Adrenal gland (tissue), 12 donors: ENCODE data around the gene EWSR1. TPM values are rescaled to one million over a fixed set of nuclear protein-coding genes. Genes with fewer than 3 reads are reported as not detected.
"Not testable (repeated sequence)": the region's sequence is repeated elsewhere in the genome, so short reads cannot be mapped to it uniquely, and the experiment has no call there.

Experiments
- DNase-seq, 7 donors: peaks; one replicate each; pipeline ENCODE4 v3.0.0-alpha.2; 2019 to 2020
- H3K27ac ChIP-seq, 5 donors: fragments of 200-600 bp; sonication (generic) in 4 of 5; 1 replicate in 3 of 5; 2 replicates in 2 of 5; pipeline versions ENCODE4 v1.5.1 to v1.8.0; 2016 to 2020; ENCODE audit warnings: mild to moderate bottlenecking in 1 of 5
- H3K27me3 ChIP-seq: fragments of 200-600 bp; 2 replicates; pipeline ENCODE4 v1.8.0; 2021
- H3K36me3 ChIP-seq, 2 donors: fragments of 200-600 bp; replicated peaks in 1 of 2; 1 replicate in 1 of 2; 2 replicates in 1 of 2; pipeline versions ENCODE4 v1.5.1 to v1.8.0; 2018 to 2022
- H3K4me1 ChIP-seq, 2 donors: fragments of 200-600 bp; replicated peaks in 1 of 2; 1 replicate in 1 of 2; 2 replicates in 1 of 2; pipeline versions ENCODE4 v1.5.1 to v1.8.0; 2018 to 2021
- H3K4me3 ChIP-seq, 4 donors: fragments of 200-600 bp; sonication (generic) in 3 of 4; one replicate each; pipeline ENCODE4 v1.5.1; 2016 to 2018
- H3K9me3 ChIP-seq, 3 donors: fragments of 200-600 bp; sonication (generic) in 1 of 3; replicated peaks in 1 of 3; 1 replicate in 2 of 3; 2 replicates in 1 of 3; pipeline versions ENCODE4 v1.5.1 to v1.8.0; 2016 to 2021
- POLR2A ChIP-seq, 2 donors: fragments of 450-650 bp; IDR thresholded peaks; one replicate each; pipeline ENCODE4 v1.6.1; 2017; ENCODE audit warnings: antibody characterized with exemption in 2 of 2, mild to moderate bottlenecking in 2 of 2, moderate library complexity in 1 of 2
- WGBS, 4 donors: extraction: QIAGEN DNeasy Blood & Tissue Kit in 2 of 4; methylation state at CpG; one replicate each; pipeline versions ENCODE4 v1.1.5 to v1.1.7; 2013 to 2017; 5-methylcytosine and 5-hydroxymethylcytosine counted together
- intact Hi-C, 2 donors: fragments of 100-400 bp; cut with DNase I; formaldehyde crosslinking; loops; one replicate each; pipeline versions ENCODE4 v1.14.1 to v1.15.0; 2022 to 2023
- polyA plus RNA-seq, 3 donors: library from polyadenylated mRNA; stranded (reverse); fragments of 200-250 nt in 2 of 3; fragments of 350-450 nt in 1 of 3; fragmentation: Illumina TruSeq in 1 of 3; extraction: RNeasy Lipid Tissue Mini Kit (QIAGEN cat#74804) in 1 of 3; gene quantifications; one replicate each; pipeline ENCODE4 v1.2.3, GENCODE V29; 2013 to 2014
- total RNA-seq, 9 donors: library from RNA; depleted of rRNA in 4 of 9; stranded (reverse); fragments of >200 nt in 4 of 9; fragments of 120-200 nt in 1 of 9; fragmentation: NEBNext Ultra II Directional in 1 of 9; extraction: Animal tissue kit (Norgen Biotek cat#: 25700) in 1 of 9; gene quantifications; one replicate each; pipeline versions ENCODE4 v1.1.0 to v1.2.4, GENCODE V29; 2013 to 2023
- TF ChIP-seq, protein P1 (sequence below), 6 experiments: fragments of 450-650 bp in 4 of 6; fragments of 200-600 bp in 2 of 6; sonication (generic) in 1 of 6; IDR thresholded peaks; 1 replicate in 5 of 6; 2 replicates in 1 of 6; pipeline versions ENCODE4 v1.5.1 to v1.8.0; 2016 to 2021; ENCODE audit warnings: antibody characterized with exemption in 6 of 6, mild to moderate bottlenecking in 2 of 6, moderate library complexity in 1 of 6
- donor health status: healthy with polysubstance abuse.
- donor health status: Bipolar disorder and iron deficiency.
- donor health status: DM: yes; HTN: yes; CAD: no.
- donor health status: DM: no; HTN: no; CAD: no.
- donor health status: DM: no; HTN: no; CAD: no.
- donor health status: DM: yes; HTN: yes; CAD: no.

EWSR1 gene
- total and polyA plus RNA-seq, 12 donors = 152 to 351 (median 216) TPM

DNA sequence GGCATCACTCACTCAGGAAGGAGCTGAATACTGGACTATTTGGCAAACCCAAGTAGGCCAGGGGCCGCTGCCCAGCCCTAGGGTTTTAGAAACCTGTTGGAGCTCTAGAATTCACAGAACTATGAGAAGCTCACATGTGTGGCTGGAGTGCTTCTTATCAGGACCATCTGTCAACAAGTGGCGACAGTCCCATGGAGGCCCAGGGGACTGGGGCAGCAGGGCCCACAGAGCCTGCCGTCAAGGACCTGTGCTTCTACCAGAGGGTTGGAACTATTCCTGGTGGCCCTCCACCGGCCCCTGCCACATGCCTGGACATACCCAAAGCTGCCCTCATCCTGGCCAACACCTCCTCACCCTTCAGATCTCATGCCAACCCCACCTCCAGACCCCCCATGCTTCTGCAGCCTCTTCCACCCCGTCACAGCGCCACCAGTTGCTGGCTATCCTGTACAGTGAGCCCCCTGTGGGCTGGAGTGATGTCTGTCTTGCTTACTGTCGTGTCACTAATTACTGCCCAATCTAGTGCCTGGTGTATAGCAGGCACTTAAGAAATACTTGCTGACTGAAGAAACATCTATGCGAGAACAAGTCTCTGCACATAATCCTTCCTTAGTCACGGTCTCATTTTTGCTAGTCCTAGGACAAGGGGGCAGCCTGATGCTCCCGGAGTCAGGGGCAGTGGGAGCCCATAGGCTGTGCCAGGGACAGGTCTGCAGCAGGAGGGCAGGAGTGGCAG is 74.7 kb downstream of the EWSR1 start:
- H3K4me1 ChIP-seq = peaks cover 0 to 13% of the 10 kb centered on the region in 2 donors
- intact Hi-C loops = no loop called here
- H3K36me3 ChIP-seq = peaks cover 0 to 81% of the 10 kb centered on the region in 2 donors
- H3K9me3 ChIP-seq = no peaks in the 10 kb centered on the region
- TF ChIP-seq, protein P1, sequence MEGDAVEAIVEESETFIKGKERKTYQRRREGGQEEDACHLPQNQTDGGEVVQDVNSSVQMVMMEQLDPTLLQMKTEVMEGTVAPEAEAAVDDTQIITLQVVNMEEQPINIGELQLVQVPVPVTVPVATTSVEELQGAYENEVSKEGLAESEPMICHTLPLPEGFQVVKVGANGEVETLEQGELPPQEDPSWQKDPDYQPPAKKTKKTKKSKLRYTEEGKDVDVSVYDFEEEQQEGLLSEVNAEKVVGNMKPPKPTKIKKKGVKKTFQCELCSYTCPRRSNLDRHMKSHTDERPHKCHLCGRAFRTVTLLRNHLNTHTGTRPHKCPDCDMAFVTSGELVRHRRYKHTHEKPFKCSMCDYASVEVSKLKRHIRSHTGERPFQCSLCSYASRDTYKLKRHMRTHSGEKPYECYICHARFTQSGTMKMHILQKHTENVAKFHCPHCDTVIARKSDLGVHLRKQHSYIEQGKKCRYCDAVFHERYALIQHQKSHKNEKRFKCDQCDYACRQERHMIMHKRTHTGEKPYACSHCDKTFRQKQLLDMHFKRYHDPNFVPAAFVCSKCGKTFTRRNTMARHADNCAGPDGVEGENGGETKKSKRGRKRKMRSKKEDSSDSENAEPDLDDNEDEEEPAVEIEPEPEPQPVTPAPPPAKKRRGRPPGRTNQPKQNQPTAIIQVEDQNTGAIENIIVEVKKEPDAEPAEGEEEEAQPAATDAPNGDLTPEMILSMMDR (IDR thresholded peaks at IDR 0.05) = no peak
- no peak for TF ChIP-seq POLR2A (IDR thresholded peaks at IDR 0.05)
- H3K4me3 ChIP-seq = no peak overlapping the region
- no peak for DNase-seq
- peak overlapping the region in 1 of 5 donors; percentile 55 for H3K27ac ChIP-seq
- 88 to 95% (median 91%) methylated on average over 10 of the region's 10 CpGs for WGBS, 4 donors
- H3K27me3 ChIP-seq = no peaks in the 10 kb centered on the region

DNA sequence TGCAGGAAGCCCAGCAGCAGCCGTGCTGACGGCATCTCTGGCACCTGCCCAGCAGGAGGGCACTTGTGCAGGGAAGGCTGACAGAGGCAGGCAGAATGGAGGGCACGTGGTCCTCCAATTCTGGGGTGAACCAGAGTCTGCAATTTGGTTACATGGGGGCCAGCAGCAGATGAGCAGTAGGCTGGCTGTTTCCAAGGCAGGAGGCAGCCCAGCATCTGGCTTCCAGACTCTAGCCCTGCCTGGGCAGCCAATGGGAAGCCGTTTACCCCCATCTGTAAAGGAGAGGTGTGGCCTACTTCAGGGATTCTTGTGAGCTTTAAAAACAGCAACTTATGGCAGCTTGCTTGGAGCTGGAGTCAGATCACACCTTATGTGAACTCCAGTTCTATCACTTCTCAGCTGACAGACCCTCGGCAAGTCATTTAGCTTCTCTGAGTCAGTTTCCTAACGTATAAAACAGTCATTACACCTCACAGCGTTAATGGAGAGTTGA is 75.3 kb downstream of the EWSR1 start:
- Histone ChIP-seq H3K36me3 (peaks cover 0 to 81% of the 10 kb centered on the region in 2 donors), H3K4me1 (peaks cover 0 to 13% of the 10 kb centered on the region in 2 donors), H3K27ac (peak overlapping the region in 1 of 5 donors; percentile 55), H3K4me3 (no peak overlapping the region), H3K27me3 (no peaks in the 10 kb centered on the region), H3K9me3 (no peaks in the 10 kb centered on the region)
- DNase-seq = peak in 1 of 7 donors; percentile 82
- intact Hi-C loops = no loop called here
- 67 to 89% (median 71%) methylated on average over 6 to 7 of the region's 7 CpGs for WGBS, 4 donors
- TF ChIP-seq POLR2A (IDR thresholded peaks at IDR 0.05) = no peak
- TF ChIP-seq, protein P1 (IDR thresholded peaks at IDR 0.05) = no peak

DNA sequence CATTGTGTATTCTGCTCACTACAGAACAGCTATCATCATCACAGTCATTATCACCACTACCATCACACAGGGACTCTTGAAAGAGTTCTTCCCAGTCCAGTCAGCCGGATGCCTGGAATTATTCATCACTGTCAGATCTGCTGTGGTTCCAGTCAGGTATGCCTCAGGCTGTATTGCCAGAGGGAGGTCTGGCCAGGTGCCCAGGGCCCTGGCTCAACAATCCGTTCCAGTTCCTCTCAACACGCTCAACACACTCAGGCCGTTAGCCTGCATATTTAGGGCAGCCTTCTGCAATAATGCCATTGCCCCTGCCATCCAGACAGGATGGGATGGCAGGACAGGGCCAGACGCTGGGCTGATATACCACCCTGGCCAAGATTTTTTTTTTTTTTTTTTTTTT is 76.1 kb downstream of the EWSR1 start:
- Histone ChIP-seq H3K4me3 (no peak overlapping the region), H3K27me3 (no peaks in the 10 kb centered on the region), H3K36me3 (peaks cover 0 to 81% of the 10 kb centered on the region in 2 donors), H3K27ac (peak overlapping the region in 1 of 5 donors; percentile 55), H3K4me1 (peaks cover 0 to 13% of the 10 kb centered on the region in 2 donors), H3K9me3 (no peaks in the 10 kb centered on the region)
- WGBS, 4 donors = 26 to 36% (median 33%) methylated on average over 5 of the region's 5 CpGs
- TF ChIP-seq, protein P1 (IDR thresholded peaks at IDR 0.05) = no peak
- no peak for TF ChIP-seq POLR2A (IDR thresholded peaks at IDR 0.05)
- peak; percentile 58 to 91 (median 87) for DNase-seq
- intact Hi-C loops = no loop called here

DNA sequence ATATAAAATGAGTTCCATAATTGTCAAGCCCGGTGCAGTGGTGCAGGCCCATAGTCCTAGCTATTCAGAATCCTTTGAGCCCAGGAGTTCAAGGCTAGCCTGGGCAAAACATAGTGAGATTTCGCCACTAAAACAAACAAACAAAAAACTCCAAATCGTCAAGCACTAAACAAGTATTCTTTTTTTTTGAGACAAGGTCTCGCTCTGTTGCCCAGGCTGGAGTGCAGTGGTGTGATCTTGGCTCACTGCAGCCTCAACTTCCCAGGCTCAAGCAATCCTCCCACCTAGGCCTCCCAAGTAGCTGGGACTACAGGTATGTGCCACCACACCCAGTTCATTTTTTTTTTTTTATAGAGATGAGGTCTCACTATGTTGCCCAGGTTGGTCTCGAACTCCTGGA is 76.8 kb downstream of the EWSR1 start:
- DNase-seq, intact Hi-C loops, H3K9me3 ChIP-seq, H3K4me3 ChIP-seq, H3K27me3 ChIP-seq: not testable (repeated sequence)
- Histone ChIP-seq H3K27ac (peak overlapping the region in 2 of 5 donors; percentile 39 to 55), H3K36me3 (peaks cover 0 to 81% of the 10 kb centered on the region in 2 donors), H3K4me1 (peaks cover 0 to 13% of the 10 kb centered on the region in 2 donors)
- 71 to 86% (median 78%) methylated on average over 5 of the region's 5 CpGs for WGBS, 4 donors
